ENCODE measurements around the gene SART3. TPM values are rescaled to one million over a fixed set of nuclear protein-coding genes. Genes with fewer than 3 reads are reported as not detected.

Gene SART3
- 43.5 and 44.5 TPM in 2 replicates for total RNA-seq

GRCh38 chr12:108560752-108561719 lies at the start of gene SART3:
SART3 (minus strand) TSS chr12:108561173; CDS start chr12:108561154, 19 bp downstream.

GRCh38 chr12:108597559-108598471 lies 36.8 kb upstream of the SART3 start, which contains the start of gene TMEM119:
TMEM119 (minus strand) TSS chr12:108598084; CDS start chr12:108592383, 5,701 bp downstream.

GRCh38 chr12:108562348-108563135 lies 1.6 kb upstream of the SART3 start, which contains the start of gene ISCU:
ISCU (plus strand) TSS chr12:108562596; CDS start chr12:108562623, 27 bp downstream.

GRCh38 chr12:108514973-108515814 lies 45.8 kb downstream of the SART3 start, which contains the start of gene FICD:
FICD (plus strand) TSS chr12:108515277; CDS start chr12:108516973, 1,696 bp downstream.

Other genes starting within 250 kb of the SART3 start
- 2.9 and 5.4 TPM in 2 replicates for gene CMKLR1, start 221.9 kb downstream of the SART3 start, total RNA-seq
- gene FICD, start 45.9 kb downstream of the SART3 start, total RNA-seq: 12.1 and 18.1 TPM in 2 replicates
- gene ISCU, start 1.4 kb upstream of the SART3 start, total RNA-seq: 101 and 118 TPM in 2 replicates
- 3.9 and 69.5 TPM in 2 replicates for gene TMEM119, start 36.9 kb upstream of the SART3 start, total RNA-seq
- 1.8 and 2.7 TPM in 2 replicates for gene SELPLG, start 72.7 kb upstream of the SART3 start, total RNA-seq
- gene CORO1C, start 170.3 kb upstream of the SART3 start, total RNA-seq: 269 and 290 TPM in 2 replicates

Measured in smooth muscle cell of the pulmonary artery (primary cell).